NCI-H748 treated with DMSO at 0.1 percent for 48 hours (cell line): Measurements from ENCODE around the gene PHF12.
"Not testable (repeated sequence)": the region's sequence is repeated elsewhere in the genome, so short reads cannot be mapped to it uniquely, and the experiment has no call there.

ENCODE experiments used
- DNase-seq: peaks from one replicate; lab custom pipeline; 2025; lab: John Stamatoyannopoulos, UW

The PHF12 gene

DNA sequence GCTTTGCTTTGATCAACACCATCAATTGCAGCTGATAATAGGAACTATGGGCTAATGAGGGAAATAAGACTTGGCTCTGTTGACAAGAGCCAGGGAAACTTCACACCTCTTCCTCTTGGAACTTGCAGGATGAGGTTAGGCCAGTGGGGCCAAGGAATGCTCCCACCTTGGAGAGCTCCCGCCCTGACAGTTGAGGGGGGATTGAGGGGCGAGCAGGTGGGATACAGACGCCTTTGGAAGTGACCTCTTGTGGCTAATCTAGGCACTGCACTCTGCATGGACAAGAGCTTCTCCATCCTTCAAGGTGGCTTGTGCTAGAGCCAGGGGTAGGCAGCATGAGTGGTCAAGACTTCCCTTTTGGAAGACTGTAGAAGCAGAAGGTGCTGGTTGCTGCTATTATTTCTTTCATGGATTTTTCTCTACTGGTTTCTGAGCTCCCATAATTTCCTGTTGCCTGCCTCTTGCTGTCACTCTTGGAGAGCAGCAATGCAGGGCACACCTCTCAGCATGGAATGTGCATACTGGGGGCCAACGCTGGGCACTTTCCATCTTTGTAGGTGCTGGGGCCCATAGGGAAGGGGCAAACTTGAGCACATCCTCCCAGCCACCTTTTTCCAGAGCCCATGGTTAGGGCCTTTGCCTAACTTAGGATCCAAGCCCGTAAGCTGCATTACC is 2.3 kb upstream of the PHF12 start:
- peak; percentile 44 for DNase-seq

DNA sequence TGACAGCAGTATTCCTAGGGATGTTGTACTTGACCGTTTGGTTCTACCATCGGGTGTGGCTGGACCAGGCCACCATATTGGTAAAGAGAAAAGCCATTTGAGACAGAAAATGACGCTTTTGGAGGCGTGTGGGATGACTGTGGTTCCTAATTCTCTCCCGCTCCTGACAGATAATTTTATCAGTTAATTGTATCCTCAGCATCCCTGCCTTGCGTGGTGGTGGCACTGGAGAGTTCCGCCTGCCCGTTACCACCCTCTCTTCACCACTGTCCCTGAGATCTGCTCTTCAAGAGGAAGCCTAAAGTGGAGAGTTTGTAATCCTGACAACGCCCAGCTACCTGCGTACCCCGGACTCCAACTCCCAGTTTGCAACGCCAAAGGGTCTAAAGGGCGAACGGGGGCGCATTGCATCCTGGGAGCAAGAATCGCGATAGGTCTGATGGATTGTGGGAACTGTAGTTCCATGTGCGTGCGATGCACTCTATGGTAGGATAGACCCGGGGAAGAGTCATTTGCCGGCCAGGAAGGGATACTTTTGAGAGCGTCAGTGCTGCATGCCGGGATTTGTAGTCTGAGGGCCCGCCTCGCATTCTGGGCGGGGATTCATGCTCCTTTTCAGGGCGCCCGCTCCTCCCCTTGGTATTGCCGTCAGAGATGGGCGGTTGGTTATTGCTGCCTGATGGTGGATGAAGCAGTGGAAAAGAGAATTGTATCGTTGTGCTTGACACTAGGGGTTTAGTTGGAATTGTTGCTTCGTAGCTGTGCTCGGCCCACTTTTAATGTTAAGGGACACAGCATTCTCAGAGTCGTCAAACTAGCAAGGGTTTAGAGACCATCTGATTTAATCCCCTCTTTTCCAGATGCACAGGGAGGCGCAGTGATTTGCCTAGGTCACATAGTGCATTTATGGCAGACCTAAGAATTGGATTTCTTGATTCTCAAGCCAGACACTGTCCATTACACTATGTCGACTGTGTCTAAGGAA is 965 bp upstream of the PHF12 start:
- DNase-seq, result peak; percentile 100

DNA sequence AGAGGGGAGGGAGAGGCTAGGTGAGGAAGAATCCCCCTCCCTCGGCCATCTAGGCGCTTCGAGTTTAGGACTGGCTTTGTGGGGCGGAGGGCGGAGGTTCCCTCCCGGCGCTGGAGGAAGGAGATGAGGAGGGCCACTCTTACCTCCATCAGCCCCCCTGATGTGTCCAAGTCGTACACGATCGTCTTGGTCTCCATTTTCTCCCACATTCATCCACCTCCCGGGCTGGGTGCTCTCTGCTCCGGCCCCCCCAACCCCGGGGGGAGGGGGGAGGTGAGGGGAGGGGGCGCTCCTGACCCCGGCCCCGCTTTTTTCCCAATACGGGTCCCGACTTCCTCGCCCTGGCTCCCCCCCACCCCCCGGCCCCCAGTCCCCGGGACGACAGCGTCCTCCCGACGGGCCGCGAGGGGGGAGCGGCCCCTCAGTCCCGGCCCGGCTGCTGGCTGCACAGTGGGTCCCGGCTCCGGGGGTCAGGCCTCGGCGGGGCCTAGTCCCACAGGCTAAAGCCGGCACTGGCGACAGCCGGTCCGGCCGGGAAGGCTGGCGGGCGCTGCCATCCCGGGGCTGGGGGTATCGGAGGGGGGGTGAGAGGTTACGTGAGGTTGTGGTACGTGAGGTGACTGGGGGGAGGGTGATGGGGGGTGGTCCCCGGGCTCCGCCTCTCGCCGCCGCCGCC is 428 bp downstream of the PHF12 start:
- DNase-seq, result no peak

DNA sequence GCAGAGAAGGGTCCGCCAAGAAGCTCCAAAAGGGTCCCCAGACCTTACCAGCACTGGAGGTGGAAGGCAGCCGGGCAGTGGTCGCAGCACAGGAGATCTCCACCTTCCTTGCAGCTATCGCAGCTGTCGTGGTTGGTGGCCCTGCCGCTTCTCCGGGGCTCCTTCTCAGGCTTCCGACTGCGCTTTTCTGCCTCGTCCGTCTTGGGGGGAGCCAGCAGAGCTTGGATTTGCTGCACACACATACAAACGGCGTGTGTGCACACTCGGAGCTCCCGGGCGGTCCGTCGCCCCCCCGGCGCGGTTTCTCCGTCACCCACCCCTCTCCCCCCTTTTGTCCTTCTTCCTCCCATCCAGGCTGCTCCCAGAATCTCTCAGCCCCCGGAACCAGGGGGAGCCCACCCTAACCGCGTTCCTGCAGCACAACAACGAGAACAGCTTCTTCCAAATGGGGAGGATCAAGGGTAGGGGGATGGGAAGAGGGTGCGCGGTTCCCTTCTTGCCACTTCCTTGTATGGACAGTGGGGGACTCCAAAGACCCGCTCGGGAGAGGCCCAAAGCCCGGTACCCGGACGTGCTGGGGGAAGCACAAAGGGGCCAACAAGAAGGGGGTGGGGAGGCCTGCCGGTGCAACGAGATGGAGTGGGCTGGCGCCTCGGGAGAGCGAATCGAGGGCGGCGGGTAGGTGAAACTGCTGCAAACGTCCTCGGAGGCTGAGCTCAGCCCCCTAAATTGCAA is 1.1 kb downstream of the PHF12 start:
- no peak for DNase-seq

DNA sequence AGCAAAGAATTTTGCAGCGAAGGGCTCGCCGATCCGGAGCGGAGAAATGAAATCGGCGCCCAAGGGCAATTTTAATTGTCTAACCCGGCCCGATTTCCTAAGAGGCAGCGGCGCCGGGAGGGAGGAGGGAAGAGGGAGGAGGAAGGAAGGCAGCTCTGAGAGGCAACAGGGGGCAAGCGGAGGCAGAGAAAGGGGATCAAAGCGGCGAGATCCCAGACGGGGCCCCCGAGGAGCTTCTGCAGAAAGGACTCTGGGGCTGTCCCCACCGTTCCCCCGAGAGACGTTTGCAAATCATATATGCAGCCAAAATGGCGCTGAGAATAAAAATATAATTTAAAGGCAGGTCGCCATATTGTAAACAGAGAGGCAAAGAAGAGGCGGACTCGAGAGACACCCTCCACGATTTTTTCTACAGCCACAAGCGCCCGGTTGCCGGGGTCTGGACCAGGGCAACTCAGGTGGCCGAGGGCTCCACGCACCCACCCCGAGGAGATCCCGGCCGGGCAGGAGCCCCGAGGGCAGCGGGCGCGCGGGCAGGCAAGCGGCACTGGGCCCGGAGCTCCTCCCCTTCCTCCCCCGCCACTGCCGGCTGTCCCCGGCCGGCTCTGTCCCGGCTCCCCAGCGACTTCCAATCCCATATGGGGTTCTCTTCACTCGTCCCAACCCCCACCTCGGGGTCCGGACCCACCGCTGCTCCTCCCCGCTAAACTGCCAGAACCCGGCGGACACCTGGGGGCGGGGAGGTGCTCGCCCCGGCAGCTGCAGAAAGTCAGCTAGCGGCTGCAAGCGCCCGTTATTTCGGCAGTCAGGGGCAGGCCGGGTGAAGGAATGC is 1.9 kb downstream of the PHF12 start:
- DNase-seq, result peak; percentile 37

DNA sequence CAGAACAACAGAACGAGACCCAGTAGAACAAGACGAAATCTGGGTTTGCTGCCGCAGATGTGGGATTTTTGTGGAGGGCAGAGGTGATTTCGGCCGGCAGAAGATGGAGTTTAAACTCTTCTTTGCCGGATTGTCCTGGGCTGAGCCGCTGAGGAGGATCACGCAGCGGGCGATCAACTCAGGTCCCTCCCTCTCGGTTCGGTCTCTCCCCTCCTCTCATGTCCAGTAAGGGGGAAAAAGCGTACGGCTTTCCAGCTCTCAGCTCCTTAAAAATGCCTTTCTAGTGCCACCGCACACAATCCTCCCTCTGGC is 2.5 kb downstream of the PHF12 start:
- DNase-seq, result no peak

DNA sequence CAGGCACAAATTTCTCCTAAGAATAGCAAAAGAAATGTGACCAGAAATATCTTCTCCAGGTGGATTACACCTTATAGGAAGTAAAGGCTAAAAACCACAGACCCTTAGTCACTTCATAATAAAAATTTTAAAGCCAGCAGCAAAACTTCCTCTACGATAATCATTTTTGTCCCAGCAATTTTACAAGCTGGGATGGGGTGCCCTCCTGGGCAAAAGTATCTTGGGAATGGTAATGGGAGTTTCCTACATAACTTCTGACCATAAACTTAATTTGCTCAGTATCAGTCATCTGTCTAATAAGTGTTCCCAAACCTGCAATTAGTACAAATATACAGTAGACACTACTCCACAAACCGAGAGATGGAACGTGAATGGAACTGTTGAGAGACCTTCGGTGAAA is 3.0 kb downstream of the PHF12 start:
- DNase-seq, result no peak

DNA sequence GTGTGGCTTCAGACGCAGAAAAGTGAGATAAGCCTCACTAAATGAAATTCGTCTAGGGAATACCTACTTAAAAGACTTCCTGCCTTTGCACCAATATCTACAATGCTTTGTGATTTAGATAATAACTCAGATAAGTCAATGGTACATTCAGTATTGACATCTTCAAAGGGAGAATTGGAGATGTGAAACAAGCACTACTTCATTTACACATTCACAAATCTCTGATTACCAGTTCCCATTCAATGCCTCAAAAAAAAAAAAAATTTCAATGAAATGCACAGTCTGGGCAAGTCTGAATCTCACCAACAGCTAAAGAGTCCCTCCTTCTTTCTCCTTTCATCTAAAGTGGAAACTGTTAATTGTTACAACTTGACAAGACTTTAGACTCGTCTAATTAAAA is 3.7 kb downstream of the PHF12 start:
- DNase-seq, result no peak

DNA sequence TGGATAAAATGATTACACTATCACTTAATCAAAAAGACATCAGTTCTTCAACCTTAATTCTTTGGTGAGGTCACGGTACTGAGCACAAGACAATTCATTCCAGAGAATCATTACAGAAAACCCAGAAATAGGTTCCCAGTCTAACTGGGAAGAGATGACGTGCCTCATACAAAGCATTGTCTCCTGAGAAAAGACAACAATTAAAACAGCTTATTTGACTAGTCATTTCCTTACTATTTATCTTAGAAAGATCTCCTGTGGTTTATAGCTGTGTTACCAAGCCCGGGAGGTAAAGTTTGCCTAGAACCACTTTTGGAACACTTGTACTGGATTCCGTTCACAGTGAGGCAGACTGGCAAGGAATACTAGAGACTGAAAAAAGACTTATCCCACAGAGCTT is 5.1 kb downstream of the PHF12 start:
- DNase-seq, result no peak

DNA sequence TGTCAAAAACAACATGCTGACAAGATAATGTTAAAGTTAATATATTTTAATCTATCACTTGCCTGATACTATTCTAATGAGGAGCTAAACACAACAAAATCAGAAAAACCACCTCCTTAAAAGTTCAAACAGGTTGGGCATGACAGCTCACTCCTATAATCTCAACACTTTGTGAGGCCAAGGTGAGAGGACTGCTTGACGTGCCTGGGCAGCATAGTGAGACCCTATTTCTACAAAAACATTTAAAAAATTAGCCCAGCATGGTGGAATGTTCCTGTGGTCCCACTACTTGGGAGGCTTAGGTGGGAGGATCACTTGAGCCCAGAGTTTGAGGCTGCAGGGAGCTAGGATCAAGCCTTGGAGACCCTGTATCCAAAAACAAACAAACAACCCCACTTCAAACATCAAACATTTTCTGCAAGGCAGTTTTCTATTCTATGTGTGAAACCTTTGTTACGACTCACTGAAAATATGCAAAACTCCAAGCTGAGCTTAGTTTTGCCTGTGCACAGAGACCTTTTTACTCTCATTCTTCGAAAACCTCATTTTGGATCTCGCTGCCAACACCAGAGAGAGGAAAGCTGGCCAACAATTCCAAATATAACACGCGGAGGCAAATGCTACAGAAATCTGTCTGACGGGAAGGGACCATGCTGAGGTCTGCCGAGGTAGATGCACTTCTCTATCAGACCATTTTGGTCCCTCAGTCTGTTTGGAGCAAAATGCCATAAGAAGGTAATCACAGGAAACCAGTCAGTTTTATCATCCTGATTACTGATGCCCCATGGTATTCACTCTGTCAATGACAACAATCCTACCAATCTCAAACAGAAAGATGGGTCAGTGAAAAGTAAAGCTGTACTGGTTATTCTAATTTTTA is 6.2 kb downstream of the PHF12 start:
- DNase-seq, result no peak

DNA sequence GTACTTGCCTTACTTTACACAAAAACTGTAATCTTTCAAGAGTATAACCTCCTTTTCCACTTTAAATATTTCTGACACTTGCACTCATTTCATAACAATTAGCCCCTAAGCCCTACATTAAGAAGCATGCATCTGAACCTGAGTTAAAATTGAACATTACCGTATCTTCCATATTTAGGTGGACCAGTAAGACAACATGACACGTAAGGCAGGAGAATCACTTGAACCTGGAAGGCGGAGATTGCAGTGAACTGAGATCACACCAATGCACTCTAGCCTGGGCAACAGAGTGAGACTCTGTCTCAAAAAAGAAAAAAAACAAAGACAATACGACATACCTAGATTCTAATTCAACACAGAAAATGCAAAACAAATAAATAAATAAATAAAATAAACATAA is 7.0 kb downstream of the PHF12 start:
- no peak for DNase-seq

DNA sequence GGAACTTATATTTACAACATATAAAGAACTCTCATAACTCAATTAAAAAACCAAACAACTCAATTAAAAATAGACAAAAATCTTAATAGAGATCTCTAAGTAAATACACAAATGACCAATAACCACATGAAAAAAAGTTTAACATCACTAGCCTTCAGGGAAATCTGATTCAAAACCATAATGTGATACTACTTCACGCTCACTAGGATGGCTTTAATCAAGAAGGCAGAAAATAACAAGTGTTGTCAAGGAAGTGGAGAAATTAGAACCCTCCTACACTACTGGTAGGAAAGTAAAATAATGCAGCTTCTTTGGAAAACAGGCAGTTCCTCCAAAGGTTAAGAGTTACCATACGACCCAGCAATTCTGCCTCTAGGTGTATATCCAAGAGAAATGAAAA is 8.4 kb downstream of the PHF12 start:
- DNase-seq, result no peak

DNA sequence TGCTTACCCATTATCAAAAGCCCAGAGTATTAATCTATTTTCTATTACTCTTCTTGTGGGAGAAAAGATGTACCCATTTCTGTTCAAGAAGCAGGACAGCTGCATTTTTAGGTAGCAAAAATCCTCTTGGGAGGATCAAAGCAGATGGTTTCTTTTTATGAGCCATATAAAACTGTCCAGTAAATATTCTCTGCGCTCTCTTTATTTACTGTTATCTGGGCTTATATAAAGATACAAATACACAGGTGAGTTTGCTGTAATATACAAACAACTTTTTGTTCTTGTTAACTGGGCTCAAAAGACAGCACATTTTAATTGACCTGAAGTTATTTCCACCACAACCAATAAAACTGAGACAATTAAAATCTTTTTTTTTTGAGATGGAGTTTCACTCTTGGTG is 10.1 kb downstream of the PHF12 start:
- no peak for DNase-seq

DNA sequence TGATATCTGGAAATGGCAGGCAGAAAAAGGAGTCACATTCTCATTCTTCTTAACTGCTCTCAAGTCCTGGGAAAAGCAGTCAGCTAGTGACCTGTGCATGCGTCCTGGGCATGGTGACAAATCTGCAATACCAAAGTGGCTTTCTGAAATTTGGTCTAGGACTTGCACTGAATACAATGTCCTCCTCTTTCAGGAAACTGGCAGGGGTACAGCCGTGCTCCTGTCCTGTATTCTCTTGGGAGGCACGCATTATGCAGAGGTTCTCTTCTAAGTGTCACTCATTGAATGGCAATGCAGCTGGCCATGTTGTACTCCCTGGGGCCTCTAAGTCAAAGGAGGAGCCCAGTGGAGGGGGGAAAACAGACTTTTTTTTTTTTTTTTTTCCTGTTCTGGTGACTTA is 10.6 kb downstream of the PHF12 start:
- DNase-seq, result no peak

DNA sequence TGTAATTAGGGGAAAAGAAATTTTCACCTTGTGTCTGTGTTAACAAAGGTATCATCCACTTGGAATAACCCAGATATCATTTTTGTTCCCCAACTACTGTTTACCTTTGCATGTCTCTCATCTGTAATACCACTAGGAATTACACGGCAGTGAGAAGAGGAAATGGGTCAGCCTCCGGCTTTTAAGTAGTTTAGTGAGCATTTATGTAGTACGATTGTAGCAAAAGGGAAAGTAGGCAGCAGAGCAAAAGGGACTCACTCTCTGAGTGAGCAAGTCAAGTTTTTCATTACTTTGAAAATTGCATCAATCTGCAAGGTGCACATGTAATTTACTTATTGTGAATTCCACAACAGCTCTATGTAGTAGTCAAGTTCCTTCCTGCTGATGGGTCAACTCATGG is 11.2 kb downstream of the PHF12 start:
- no peak for DNase-seq

DNA sequence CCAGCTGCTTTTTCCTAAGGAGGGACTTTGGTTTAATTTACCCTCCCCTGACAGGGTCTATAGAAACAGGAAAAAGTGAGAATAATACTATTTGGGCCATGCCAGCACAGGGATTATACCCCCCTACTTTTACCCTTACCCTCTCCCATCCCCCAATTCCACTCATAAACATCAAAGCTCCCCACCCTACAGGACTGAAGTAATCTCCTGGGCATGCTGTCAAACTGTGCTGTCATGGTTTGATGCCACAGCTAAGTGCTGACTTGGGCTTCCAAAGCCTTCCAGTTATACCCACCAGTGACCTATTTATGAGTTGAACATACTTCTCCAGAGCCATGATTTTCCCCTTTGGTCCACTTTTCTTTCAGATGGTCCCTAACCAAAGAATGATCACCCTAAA is 12.8 kb downstream of the PHF12 start:
- no peak for DNase-seq

DNA sequence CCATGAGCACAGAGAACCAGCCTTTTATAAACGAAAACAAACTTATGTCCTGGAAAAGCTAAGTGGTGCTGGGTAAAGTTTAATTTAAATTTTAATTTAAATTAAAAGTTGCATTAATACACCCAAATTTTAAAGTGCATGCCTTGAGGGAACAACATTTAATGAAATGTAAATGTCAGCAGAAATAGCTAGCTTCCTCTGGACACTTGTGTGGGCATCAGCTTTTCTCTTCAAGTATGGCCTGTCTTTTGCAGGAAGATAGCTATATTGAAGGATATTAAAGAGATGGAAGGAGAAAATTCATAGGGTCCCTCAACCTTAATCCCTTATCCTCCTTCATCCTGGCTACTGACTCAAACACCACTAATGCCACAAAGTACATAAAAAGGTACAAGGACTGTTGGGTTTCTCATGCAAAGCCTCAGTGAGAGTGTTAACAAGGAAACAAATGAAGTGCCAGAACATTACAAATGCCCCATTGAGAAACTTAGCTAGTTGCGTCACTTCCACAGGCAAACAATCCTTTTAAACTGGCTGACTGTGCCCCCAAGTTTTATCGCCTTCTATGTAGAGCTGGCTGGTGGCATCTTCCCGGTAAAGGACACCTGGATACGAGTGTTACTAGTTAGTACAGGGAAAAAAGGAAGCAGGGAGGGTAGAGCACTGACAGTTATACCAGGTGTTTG is 14.1 kb downstream of the PHF12 start:
- no peak for DNase-seq

DNA sequence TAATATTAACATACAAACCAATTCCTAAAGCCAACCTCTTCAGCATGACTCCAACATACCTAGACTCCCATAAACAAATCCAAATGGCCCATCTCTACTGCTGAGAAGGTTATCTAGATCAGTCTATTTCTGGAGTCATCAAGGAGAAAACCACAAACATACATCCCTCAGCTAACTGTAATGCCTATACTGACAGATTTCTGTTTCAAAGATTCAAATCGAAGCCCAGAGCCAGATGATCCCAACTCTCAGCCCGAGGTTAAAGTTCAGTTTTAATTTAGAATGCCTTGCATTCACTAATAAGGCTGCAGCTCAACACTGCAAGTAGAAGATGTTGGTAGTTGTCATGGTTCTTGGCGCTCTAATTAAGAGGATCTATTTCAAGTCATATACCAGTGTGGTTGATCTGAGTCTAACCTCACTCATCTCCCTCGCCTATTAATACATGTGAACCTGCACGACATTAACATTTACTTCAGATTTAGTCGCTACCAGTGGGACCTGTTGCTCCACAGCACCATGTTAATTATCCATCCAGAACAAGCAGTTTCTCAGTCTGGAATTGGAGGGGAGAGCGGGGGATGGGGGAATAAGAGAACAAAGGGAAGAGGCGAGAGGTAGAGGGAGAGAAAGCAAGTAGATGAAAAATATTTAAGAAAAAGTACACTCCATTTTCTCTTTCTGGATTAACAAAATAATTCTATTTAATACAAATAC is 15.4 kb downstream of the PHF12 start:
- no peak for DNase-seq

DNA sequence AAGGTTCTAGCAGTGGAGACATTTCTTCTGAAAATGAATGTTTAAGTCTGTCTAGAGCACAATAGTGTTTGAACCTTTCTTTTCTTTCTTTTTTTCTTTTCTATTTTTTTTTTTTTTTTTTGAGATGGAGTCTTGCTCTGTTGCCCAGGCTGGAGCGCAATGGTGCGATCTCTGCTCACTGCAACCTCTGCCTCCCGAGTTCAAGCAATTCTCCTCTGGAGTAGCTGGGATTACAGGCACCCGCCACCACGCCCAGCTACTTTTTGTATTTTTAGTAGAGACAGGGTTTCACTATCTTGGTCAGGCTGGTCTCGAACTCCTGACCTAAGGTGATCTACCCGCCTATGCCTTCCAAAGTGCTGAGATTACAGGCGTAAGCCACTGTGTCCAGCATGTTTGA is 16.8 kb downstream of the PHF12 start:
- DNase-seq, result not testable (repeated sequence)
